ENCODE results near the gene NT5E.

Gene NT5E

GRCh38 chr6:85421972-85422371, 27.9 kb upstream of the NT5E start:
- DNase-seq (ENCODE audit: low read depth, low spot score), result no peak

GRCh38 chr6:85422996-85423395, 26.9 kb upstream of the NT5E start:
- no peak for DNase-seq (ENCODE audit: low read depth, low spot score)

GRCh38 chr6:85424981-85425380, 24.9 kb upstream of the NT5E start:
- DNase-seq (ENCODE audit: low read depth, low spot score), result no peak

- DNase-seq (ENCODE audit: low read depth, low spot score), result no peak
These were observed 23.9 kb upstream of the NT5E start for GRCh38 chr6:85425997-85426396.

GRCh38 chr6:85428486-85428885, 21.4 kb upstream of the NT5E start:
- DNase-seq (ENCODE audit: low read depth, low spot score), result no peak

- no peak for DNase-seq (ENCODE audit: low read depth, low spot score)
These were observed 20.5 kb upstream of the NT5E start for GRCh38 chr6:85429346-85429745.

- DNase-seq (ENCODE audit: low read depth, low spot score), result no peak
These were observed 18.6 kb upstream of the NT5E start for GRCh38 chr6:85431271-85431670.

GRCh38 chr6:85432554-85432953, 17.3 kb upstream of the NT5E start:
- no peak for DNase-seq (ENCODE audit: low read depth, low spot score)

GRCh38 chr6:85435851-85436250, 14.0 kb upstream of the NT5E start:
- DNase-seq (ENCODE audit: low read depth, low spot score), result no peak

- no peak for DNase-seq (ENCODE audit: low read depth, low spot score)
These were observed 13.5 kb upstream of the NT5E start for GRCh38 chr6:85436411-85436810.

- DNase-seq (ENCODE audit: low read depth, low spot score), result no peak
These were observed 12.9 kb upstream of the NT5E start for GRCh38 chr6:85436939-85437495.

GRCh38 chr6:85443349-85444117, 6.3 kb upstream of the NT5E start:
- no peak for DNase-seq (ENCODE audit: low read depth, low spot score)

GRCh38 chr6:85449388-85449817, 480 bp upstream of the NT5E start:
- DNase-seq (ENCODE audit: low read depth, low spot score), result peak; percentile 54

- no peak for DNase-seq (ENCODE audit: low read depth, low spot score)
These were observed 1.9 kb downstream of the NT5E start for GRCh38 chr6:85451565-85452306.

- no peak for DNase-seq (ENCODE audit: low read depth, low spot score)
These were observed 2.6 kb downstream of the NT5E start for GRCh38 chr6:85452441-85452881.

GRCh38 chr6:85453052-85453451, 3.2 kb downstream of the NT5E start:
- no peak for DNase-seq (ENCODE audit: low read depth, low spot score)

GRCh38 chr6:85453490-85453889, 3.6 kb downstream of the NT5E start:
- DNase-seq (ENCODE audit: low read depth, low spot score), result no peak

GRCh38 chr6:85455471-85456026, 5.7 kb downstream of the NT5E start:
- DNase-seq (ENCODE audit: low read depth, low spot score), result no peak

- no peak for DNase-seq (ENCODE audit: low read depth, low spot score)
These were observed 6.9 kb downstream of the NT5E start for GRCh38 chr6:85456782-85457181.

GRCh38 chr6:85458184-85458583, 8.3 kb downstream of the NT5E start:
- DNase-seq (ENCODE audit: low read depth, low spot score), result no peak

- no peak for DNase-seq (ENCODE audit: low read depth, low spot score)
These were observed 8.9 kb downstream of the NT5E start for GRCh38 chr6:85458782-85459181.

- no peak for DNase-seq (ENCODE audit: low read depth, low spot score)
These were observed 9.5 kb downstream of the NT5E start for GRCh38 chr6:85459224-85459901.
